ENCODE measurements around the gene TMEM163. TPM values are rescaled to one million over a fixed set of nuclear protein-coding genes. Genes with fewer than 3 reads are reported as not detected.

Gene TMEM163
- total RNA-seq, 1 experiment from 2014 or later: 0.94 TPM

DNA sequence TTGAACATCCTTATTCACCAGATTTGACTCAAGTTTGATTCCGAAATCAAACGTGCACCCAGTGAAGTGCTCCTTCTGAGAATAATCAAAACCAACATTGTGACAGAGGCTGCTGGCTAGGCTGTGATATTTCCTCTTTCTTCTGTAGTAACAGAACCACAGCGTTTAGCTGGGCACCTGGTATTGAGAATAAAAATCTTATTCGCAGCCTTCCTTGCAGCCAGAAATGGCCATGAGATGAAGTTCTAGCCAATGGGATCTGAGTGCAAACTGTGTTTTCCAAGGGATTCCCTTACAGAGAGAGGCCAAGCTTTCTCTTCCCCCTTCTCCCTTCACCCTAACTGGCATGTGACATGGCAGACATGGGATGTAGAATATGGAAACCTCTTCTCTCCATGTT is 51.7 kb downstream of the TMEM163 start (continued):
- TF ChIP-seq, protein P1, sequence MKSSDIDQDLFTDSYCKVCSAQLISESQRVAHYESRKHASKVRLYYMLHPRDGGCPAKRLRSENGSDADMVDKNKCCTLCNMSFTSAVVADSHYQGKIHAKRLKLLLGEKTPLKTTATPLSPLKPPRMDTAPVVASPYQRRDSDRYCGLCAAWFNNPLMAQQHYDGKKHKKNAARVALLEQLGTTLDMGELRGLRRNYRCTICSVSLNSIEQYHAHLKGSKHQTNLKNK (CRISPR knock-in tag; IDR thresholded peaks at IDR 0.05): no peak
- TF ChIP-seq, protein P2, sequence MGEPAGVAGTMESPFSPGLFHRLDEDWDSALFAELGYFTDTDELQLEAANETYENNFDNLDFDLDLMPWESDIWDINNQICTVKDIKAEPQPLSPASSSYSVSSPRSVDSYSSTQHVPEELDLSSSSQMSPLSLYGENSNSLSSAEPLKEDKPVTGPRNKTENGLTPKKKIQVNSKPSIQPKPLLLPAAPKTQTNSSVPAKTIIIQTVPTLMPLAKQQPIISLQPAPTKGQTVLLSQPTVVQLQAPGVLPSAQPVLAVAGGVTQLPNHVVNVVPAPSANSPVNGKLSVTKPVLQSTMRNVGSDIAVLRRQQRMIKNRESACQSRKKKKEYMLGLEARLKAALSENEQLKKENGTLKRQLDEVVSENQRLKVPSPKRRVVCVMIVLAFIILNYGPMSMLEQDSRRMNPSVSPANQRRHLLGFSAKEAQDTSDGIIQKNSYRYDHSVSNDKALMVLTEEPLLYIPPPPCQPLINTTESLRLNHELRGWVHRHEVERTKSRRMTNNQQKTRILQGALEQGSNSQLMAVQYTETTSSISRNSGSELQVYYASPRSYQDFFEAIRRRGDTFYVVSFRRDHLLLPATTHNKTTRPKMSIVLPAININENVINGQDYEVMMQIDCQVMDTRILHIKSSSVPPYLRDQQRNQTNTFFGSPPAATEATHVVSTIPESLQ (CRISPR knock-in tag; IDR thresholded peaks at IDR 0.05): no peak
- TF ChIP-seq, protein P3, sequence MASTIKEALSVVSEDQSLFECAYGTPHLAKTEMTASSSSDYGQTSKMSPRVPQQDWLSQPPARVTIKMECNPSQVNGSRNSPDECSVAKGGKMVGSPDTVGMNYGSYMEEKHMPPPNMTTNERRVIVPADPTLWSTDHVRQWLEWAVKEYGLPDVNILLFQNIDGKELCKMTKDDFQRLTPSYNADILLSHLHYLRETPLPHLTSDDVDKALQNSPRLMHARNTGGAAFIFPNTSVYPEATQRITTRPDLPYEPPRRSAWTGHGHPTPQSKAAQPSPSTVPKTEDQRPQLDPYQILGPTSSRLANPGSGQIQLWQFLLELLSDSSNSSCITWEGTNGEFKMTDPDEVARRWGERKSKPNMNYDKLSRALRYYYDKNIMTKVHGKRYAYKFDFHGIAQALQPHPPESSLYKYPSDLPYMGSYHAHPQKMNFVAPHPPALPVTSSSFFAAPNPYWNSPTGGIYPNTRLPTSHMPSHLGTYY (CRISPR knock-in tag; IDR thresholded peaks at IDR 0.05): no peak
- TF ChIP-seq ZNF317 (CRISPR knock-in tag; IDR thresholded peaks at IDR 0.05; ENCODE audit: borderline replicate concordance, low read depth) (no peak), TEAD4 (CRISPR knock-in tag; IDR thresholded peaks at IDR 0.05) (no peak)
- TF ChIP-seq, protein P4, sequence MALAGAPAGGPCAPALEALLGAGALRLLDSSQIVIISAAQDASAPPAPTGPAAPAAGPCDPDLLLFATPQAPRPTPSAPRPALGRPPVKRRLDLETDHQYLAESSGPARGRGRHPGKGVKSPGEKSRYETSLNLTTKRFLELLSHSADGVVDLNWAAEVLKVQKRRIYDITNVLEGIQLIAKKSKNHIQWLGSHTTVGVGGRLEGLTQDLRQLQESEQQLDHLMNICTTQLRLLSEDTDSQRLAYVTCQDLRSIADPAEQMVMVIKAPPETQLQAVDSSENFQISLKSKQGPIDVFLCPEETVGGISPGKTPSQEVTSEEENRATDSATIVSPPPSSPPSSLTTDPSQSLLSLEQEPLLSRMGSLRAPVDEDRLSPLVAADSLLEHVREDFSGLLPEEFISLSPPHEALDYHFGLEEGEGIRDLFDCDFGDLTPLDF (CRISPR knock-in tag; IDR thresholded peaks at IDR 0.05): no peak

DNA sequence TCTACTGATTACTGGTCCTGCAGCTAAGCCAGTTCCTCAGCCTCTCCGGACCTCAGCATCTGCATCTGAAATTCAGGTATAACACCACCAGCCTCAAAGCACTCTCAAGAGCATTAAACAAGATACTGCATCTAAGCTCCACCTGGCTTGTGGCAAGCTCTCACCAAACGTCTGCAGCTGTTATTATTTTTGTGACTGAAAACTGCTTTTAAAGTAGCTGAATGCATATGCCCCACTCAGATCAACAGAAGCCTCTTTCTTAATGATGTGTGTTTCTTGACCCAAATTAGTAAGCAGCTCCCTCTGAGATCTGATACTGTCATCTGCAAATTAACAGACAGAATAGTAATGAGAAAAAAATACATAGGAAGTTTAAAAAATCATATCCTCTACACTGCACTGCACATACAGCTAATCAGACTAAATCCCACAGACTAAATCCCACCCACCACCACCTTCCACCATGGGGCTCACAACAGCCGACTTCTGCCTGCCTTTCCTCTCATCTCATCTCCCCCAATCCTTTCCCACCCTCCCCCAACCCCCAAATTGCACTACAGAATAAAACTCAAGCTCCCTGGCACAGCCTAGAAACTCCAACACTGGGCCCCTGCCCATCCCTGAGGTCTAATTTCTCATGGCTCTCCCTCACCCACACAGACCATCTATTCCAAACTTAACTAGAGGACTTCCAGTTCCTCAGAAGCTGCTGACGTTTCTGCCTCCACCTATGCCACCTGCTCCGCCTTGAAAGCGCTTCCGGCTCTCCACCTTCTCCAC is 52.9 kb downstream of the TMEM163 start:
- ChIA-PET POLR2A (no interaction called here), CTCF (interaction anchor here (0.7 to 0.9 kb wide), 2 partner anchors 9 kb away, joined by 3 to 4 read pairs; no protein-coding TSS in a partner anchor)
- no peaks in the 10 kb centered on the region for H3K36me3 Mint-ChIP-seq
- H3K9me3 Mint-ChIP-seq: no peaks in the 10 kb centered on the region; the same call in 1 of the 2 replicates
- no peak for ATAC-seq
- no peak overlapping the region for H3K4me3 Mint-ChIP-seq
- H3K27me3 Mint-ChIP-seq (ENCODE audit: low read depth): no peaks in the 10 kb centered on the region
- no peak for TF ChIP-seq OVOL2 (CRISPR knock-in tag; IDR thresholded peaks at IDR 0.05; ENCODE audit: borderline replicate concordance)
- TF ChIP-seq, protein P2 (CRISPR knock-in tag; IDR thresholded peaks at IDR 0.05): no peak
- TF ChIP-seq TCF7 (CRISPR knock-in tag; IDR thresholded peaks at IDR 0.05; ENCODE audit: low read depth): no peak
- no peak overlapping the region for H3K27ac Mint-ChIP-seq
- H3K4me1 Mint-ChIP-seq: peaks cover 7% of the 10 kb centered on the region
- DNase-seq (ENCODE audit: low spot score): no peak

DNA sequence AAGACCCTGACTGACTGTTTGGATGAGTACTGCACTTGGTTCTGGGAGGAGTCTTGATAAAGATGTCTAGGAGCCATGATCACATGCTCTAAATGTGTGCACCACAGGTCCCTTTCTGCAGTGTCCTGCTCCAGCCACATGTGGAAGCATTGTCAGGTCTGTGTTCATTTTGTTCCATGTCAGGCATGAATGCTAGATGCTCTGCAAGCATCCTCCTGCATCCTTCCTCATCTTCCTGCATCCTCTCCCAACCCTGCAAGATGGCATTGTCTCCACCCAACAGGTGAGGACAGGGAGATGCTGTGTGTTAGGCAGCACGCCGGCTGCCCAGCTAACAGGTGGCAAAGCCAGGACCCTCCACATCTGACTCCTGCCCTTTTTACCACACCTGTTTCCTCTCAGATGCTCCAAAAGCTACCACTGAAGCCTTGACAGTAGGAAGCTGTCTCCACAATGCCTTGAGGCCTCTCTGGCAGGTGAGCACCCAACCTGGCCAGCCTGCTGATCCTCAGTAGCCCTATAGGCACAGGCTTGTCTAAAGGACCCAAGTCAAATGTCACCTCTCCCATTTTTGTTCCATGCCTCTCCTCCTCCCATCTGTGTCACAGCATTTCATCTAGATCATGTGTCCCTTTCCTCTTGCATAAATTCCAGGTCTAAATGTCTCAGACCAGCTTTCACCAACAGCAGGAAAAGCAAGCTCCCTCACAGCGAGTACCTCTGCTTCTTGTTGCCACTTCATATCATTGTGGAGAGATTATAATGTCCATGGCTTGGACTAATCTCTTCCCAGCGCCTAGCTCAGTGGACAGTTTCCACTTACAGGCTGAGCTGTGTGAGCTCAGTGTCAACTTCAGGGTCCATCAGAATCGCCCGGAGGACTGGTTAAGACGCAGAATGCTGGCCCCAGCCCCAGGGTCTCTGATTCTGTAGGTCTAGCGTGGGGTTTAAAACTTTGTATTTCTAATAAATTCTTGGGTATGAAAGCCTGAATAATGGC is 55.0 kb downstream of the TMEM163 start:
- Mint-ChIP-seq H3K27me3 (ENCODE audit: low read depth) (no peaks in the 10 kb centered on the region), H3K27ac (no peak overlapping the region), H3K4me1 (no peaks in the 10 kb centered on the region), H3K4me3 (no peak overlapping the region), H3K9me3 (peaks cover 7% of the 10 kb centered on the region), H3K36me3 (no peaks in the 10 kb centered on the region)
- CTCF ChIA-PET: no interaction called here
- ATAC-seq (no peak), DNase-seq (ENCODE audit: low spot score) (no peak)
- POLR2A ChIA-PET: no interaction called here
- no peak for TF ChIP-seq NFATC4 (CRISPR knock-in tag; IDR thresholded peaks at IDR 0.05)
- no peak for TF ChIP-seq NR3C1 (CRISPR knock-in tag; conservative IDR thresholded peaks at IDR 0.05; ENCODE audit: low read depth)
- TF ChIP-seq, protein P5, sequence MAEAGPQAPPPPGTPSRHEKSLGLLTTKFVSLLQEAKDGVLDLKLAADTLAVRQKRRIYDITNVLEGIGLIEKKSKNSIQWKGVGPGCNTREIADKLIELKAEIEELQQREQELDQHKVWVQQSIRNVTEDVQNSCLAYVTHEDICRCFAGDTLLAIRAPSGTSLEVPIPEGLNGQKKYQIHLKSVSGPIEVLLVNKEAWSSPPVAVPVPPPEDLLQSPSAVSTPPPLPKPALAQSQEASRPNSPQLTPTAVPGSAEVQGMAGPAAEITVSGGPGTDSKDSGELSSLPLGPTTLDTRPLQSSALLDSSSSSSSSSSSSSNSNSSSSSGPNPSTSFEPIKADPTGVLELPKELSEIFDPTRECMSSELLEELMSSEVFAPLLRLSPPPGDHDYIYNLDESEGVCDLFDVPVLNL (CRISPR knock-in tag; IDR thresholded peaks at IDR 0.05; ENCODE audit: borderline replicate concordance, low read depth): no peak
- no peak for TF ChIP-seq ZNF396 (CRISPR knock-in tag; IDR thresholded peaks at IDR 0.05; ENCODE audit: borderline replicate concordance)
- no peak for TF ChIP-seq ZNF138 (CRISPR knock-in tag; conservative IDR thresholded peaks at IDR 0.05)
- TF ChIP-seq, protein P6, sequence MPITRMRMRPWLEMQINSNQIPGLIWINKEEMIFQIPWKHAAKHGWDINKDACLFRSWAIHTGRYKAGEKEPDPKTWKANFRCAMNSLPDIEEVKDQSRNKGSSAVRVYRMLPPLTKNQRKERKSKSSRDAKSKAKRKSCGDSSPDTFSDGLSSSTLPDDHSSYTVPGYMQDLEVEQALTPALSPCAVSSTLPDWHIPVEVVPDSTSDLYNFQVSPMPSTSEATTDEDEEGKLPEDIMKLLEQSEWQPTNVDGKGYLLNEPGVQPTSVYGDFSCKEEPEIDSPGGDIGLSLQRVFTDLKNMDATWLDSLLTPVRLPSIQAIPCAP (CRISPR knock-in tag; IDR thresholded peaks at IDR 0.05): no peak
- TF ChIP-seq RORB (CRISPR knock-in tag; IDR thresholded peaks at IDR 0.05): no peak

All from WTC11 (cell line).